Activated gamma-delta T cell treated with Interleukin-2 at 50 U/mL for 16 hours (primary cell): ENCODE data around the gene PDZD4.

Experiments used
- DNase-seq: peaks from one replicate; pipeline ENCODE4 v3.0.0-alpha.2; 2020

Gene PDZD4

DNA sequence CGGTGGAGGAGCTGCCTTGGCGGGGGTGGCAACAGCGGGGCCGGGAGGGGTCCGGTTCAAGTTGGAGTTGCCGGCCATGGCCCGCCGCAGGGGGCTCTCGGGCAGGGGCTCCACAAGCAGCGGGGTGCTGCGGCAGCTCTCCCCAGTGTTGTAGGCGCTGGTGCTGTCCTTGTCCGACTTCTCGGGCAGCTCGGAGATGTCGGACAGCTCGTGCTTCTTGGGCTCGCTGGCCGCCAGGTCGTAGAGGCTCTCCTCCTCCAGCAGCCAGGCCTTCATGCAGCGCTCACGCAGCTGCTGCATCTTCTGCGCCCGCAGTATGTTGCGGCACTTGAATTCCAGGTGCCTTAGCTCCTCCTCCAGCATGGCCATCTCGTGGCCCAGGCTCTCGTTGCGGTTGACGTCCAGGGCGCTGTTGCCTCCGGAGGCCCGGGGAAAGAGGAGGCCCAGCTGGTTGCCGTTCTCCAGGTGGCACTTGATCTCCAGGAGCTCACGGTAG lies 26.2 kb downstream of the PDZD4 start:
- no peak for DNase-seq

DNA sequence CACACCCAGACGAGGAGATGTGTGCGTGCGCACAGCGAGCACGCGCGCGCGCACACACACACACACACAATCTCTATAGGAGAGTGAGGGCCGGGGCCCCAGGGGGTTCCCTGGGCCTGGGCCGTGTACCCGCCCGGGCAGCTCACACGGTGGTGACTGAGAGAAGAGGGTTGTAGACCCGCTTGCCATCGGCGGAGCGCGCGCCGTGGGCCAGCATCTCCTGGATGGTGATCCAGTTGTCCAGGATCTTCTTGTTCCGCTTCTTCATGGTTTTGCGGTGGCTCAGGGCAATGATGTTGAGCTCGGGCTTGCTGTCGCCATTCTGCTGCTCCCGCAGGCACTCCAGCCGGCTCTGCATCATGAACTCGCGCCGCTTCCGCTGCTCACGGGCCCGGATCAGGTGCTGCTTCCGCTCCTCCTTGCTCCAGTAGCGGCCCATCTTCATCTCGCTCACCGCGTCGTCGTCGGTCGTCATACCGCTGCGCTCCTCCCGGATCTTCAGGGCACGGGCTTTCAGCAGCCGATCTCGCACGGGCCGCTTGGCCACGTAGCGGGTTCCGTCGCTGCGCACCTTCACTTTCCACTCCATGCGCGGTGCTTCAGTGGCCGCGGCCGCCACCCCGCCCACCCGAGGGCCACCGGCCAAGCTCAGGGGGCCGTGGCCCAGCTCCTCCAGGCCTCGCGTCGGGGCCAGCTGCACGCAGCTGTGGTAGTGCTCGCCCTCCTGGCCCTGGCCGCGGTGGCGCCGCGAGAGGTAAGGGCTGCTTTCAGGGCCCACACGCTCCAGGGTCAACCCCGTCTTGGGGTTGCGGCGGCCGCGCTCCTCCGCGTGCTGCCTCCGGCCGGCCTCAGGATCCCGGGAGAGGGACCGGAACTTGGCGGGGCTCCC lies 26.9 kb downstream of the PDZD4 start:
- no peak for DNase-seq

DNA sequence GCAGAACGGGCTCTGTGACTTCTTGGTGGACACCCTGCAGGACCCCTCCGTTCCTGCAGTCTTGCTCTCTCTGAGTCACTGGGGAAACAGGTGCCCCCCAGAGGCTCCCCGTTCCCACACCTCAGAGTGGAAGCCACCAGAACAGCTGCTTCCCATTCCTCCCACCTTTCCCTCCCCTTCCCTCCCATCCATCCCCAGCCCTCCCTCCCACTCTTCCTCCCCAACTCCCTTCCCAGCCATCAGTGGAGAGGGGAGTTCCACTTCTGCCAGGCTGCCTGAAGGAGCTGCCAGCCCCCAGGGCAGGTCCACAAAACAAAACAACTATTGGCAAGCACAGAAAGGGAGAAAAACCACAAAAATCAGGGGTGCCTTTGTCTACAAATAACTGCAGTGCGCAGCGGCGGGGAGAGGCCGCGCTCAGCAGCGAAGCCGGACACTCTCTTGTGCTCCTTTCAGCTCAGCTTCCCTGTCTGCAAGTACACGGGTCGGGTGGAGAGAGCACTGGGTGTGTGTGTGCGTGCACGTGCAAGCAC lies 27.8 kb downstream of the PDZD4 start:
- no peak for DNase-seq

DNA sequence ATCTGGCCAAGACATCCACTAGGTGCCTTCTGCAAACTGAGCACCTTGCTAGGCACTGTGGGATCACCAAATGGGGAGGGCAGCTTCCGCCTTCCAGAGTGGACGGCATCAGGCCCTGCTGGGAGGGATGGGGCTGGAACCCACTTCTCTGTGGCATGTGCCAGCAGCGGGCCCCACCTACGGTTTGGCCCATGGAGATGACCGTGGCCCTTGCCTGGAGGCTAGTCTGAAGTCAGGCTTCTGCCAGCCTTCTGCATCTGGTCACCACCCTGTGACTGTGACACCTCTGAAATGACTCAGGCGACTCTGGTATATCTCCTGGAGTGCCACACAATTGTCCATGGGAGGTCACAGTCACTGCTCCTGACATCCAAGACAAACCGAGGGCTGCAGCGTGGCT lies 28.7 kb downstream of the PDZD4 start:
- DNase-seq, result no peak

DNA sequence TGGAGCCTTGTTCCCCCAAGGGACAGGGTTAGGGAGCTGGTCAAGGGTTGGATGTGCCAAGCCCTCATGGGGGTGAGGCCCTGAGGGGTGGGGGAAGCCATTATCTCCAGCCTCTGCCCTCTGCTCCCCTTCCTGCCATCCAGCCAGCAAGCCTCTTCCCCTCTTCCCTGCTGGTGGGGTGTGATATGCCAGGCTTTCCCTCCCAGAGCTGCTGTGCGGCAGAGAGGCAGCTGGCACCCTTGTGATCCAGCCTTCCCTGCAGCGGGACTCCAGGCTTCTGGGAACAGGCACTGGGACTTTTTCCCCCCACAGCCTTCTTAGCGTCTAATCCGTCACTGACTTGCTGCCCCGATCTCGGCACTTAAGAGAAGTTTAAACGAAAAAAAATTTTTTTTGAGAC lies 29.6 kb downstream of the PDZD4 start:
- no peak for DNase-seq

DNA sequence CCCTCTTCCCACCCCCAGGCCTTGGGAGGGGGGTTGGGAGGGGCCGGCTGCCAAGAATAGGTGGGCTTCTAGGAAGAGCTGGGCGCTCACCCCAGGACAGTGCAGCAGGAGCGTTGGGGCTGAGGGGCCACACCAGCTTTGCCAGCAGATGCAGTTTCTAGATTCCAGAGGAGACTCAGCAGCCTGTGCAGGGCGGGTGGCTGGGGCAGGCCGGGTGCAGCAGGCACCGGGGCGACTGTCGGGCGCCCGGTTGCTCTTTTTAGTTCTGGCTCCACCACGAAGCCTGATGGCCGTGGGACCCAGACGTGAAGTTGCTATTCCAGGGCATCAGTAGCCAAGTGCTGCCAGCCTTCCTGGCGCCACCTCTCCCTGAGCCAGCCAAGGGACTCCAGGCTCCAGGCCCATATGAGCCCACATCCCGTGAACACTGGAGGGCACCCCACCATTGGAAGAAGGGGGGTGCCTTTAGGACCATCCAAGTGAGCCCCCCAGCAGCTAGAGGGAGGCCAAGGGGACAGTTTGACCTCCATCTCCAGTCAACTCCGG lies 30.1 kb downstream of the PDZD4 start:
- DNase-seq, result no peak

DNA sequence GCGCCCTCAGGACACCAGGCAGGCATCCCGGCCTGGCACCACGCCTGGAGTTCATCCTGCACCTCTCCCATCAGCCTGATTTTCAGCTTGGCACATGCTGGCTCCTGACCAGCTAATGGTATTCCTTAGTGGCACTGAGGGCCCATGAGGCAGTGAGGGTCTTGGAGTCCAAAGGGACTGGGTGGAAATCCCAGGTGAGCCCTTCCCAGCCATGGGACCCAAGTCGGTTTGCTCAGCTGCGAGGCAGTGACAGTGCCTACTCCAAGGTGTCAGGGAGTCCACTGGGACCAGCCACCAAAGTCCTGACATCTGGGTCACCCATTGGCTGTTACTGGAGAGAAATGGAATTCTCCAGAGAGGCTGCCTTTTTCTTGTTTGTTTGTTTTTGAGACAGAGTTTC lies 31.0 kb downstream of the PDZD4 start:
- no peak for DNase-seq

DNA sequence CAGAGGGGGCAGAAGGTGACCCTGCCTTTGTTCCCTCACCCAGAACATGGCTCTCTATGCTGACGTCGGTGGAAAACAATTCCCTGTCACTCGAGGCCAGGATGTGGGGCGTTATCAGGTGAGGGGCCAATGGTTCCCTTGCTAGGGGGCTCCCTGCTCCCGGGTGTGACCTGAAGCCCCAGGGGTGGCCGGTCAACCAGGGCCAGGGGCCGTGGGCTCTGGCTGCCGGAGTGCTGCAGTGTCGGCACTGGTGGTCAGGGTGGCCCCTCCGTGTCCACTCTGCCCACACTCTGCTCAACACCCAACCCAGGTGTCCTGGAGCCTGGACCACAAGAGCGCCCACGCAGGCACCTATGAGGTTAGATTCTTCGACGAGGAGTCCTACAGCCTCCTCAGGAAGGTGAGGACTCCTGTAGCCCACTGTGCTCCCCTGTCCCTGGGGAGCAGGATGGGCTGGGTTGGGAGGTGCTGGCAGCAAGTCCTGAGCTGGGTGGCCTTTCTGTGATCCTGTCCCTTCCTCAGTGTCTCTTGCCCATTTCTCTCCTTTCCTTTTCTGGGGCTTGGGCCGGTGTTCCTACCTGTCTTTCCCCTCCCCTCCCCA lies 32.8 kb downstream of the PDZD4 start:
- DNase-seq, result no peak

DNA sequence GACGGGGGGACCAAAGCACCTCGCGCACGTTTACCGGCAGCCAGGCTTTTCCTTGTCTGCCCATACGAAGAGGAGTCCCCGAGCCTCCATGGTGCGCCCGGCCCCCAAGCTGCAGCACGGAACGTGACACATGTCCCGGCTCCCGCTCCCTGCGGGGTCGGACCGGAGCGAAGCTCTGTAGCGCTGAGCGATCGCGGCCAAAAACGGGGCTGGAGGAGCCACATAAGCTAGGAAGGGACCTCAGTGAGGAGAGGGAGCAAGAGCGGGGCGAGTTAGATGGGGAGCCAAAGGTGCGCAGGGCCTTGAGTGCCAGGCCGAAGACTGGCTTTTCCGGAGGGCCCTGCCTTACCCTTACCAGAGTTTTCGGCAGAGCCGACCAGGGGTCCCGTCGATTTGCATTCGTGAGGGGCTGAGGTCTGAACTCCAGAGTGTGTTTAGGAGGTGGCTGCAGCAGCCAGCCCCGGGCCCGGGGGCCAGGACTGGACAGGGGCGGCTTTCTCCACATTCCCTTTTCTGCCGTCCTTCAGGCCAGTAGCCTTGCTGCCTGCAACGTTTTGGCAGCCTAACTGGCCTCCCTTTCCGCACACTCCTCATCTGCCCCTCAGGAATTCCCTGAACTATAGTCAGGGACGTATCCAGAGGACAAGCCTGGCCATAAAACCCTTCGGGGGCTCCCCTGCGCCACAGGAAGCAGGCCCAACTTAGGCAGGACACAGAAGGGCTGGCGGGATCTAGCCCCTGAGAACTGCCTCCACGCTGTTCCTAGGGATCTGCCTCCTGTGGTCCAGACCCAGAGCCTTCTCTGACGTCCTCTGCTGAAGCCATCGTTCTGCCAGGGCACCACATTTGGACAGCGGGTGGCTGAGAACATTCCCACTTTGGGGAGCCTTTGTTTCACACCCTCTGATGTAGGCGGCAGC lies 35.2 kb downstream of the PDZD4 start:
- DNase-seq, result peak; percentile 15

DNA sequence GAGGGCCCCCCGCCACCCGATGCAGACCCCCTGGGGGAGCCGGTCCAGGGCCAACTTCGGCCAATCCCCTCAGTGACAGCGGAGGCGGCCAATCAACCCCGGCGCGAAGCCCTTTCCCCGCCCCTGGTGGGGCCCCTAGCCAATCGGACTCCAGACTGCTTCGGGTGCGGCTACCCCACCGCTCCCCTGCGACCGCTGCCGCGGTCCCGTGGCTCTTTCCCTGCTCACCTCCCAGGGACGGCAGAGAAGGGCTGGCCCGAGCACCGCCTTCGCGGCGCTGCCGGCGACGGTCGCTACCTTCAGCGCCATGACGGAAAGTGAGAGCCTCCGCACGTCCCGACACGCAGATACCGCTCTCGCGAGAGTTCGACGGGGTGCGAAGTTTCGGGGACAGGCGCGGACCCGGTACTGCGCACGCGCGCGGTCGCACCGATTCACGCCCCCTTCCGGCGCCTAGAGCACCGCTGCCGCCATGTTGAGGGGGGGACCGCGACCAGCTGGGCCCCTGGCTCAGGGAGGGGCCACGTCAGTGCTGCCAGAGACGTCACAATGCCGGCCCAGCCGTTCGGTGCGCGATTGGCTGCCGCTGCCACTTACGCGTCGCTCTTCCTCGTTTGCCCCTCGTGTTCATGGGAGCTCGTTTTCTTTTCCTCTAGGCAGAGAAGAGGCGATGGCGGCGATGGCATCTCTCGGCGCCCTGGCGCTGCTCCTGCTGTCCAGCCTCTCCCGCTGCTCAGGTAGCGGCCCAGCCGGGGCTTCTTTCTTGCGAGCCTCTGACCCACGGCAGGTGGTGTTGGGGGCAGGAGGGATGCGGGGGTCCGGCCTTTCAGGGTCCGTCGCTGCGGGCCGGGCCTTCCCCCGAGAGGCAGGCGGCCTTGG lies 36.1 kb downstream of the PDZD4 start, which contains the start of the genes IDH3G and SSR4:
TSS of gene IDH3G (minus strand) at position 358 of the 879 bp plus-strand sequence. CDS start at position 309, 49 bp downstream.
TSS of gene SSR4 (plus strand) at position 651 of the 879 bp plus-strand sequence. CDS start at position 671, 20 bp downstream.
- DNase-seq, result peak; percentile 89

DNA sequence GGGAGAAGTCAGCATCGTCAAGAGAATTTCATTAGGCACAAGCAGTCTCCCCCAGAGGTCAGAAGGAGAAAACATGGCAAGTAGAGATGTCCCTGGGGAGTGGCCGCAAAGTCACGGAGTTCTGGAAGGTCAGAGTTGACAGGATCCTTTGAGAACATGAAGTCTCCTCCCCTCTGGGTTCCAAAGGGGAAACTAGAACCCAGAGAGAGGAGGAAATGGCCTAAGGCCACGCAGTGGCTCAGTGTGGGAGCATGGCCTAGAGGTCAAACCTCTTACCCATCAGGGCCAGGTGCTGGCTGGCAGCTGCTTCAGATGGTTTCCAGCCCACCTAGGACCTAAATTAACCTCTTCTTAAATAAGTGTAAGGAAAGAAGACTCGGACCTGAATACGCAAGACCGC lies 37.1 kb downstream of the PDZD4 start:
- no peak for DNase-seq

DNA sequence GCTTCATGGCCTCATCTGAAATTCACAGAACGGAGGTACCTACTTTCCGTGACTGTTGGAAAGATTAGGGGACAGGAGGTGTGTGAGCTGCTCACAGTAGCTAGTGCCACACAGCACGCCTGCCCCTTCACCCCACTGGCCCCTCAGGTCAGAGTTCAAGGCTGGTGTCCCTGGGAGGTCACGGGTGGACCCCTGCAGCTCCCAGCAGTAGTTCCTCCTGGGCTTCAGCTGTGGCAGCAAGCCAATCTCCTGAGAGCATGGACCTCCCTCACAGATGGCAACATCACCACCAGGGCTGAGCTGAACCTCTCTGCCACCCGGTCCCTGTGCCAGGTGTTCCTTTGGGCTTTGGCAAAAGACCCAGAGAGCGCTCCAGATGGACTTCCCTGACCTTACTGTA lies 38.0 kb downstream of the PDZD4 start:
- DNase-seq, result no peak

DNA sequence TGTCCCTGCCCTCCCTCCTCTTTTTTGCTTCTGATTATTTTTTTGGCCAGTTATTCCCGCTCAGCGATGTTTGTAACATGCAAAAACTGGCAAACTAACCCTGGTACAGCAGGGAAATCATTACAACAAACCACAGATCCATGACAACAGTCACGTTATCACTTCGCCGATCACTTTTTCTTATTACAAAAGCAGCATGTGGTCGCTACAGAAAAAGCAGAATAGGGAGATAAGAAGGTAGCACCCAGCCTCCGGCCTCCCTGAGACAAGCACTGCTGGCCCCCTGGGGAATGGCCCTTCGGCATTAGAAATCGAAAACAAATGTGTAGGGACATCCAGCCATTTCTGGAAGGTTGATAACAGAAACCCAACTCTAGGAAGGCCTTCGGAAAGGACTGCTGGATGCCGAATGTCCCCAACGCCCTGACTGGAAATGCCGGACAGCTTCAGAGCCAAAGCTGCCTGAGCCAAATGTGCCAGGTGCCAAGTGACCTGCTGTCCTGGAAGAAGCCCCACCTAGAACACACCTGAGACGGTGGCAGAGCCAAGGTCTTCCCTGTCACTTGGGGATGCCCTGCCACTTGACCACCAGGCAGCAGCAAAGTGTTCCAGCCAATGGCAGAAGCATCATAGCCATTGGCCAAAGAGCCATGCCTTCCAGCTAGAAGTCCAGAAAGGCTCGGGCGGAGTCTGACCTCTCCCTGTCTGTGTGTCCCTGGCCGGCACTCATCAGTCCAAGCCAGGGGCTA lies 39.1 kb downstream of the PDZD4 start:
- no peak for DNase-seq

DNA sequence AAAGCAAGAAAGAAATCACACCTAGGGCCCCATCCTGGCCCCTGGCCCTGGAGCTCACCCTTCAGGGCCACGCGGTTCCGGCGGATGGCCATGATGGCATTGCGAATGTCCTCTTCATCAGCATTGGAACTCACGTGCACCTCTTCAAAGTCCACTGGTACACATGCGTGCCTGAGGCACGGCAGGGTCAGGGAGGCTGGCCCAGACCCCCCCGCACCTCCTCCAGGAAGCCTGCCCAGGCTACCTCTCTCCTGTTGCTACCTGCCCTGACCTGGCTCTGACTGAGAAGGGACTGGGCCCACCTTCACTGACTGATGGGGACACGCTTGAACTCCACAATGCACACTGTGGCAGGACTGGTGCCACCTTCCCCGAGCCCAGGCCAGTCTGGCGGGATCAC lies 40.7 kb downstream of the PDZD4 start:
- no peak for DNase-seq

DNA sequence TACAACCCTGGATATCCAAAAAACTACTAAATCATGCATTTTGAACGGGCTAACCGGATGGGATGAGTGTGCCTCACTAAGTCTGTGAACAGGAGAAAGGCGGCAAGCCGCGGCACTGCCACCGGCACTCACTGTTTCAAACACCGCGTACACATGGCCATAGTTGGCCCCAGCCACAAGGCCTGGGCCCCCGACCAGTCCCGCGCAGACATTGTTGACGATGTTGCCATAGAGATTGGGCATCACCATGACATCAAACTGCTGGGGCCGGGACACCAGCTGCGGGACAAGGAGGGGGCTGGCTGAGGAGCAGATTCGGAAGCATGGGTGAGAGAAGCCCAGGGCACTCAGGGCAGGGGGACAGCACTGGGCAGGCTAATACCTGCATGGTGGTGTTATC lies 43.7 kb downstream of the PDZD4 start:
- DNase-seq, result no peak

DNA sequence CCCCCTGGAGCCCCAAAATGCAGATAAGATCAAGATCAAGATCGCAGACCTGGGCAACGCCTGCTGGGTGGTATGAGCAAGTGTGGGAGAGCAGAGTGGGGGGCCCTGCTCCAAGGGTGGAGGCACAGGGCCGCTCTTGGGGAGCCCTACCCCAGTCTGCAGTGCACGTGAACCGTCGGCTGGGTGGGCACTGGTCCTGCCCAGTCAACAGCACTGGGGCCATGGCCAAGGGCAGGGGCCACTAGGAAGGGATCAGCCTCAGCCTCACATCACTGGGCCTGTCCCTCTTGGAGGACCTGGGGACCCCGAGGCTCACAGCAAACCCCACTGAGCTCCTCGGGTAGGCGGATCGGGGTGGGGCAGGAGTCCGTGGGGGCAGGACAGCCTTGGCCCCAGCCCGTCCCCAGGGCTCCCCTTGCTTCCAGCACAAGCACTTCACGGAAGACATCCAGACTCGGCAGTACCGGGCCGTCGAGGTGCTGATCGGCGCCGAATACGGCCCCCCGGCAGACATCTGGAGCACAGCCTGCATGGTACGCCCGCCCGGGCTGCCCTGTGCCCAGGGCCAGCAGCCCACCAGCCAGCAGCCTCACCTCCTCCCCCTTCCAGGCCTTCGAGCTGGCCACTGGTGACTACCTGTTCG lies 45.9 kb downstream of the PDZD4 start:
- no peak for DNase-seq

DNA sequence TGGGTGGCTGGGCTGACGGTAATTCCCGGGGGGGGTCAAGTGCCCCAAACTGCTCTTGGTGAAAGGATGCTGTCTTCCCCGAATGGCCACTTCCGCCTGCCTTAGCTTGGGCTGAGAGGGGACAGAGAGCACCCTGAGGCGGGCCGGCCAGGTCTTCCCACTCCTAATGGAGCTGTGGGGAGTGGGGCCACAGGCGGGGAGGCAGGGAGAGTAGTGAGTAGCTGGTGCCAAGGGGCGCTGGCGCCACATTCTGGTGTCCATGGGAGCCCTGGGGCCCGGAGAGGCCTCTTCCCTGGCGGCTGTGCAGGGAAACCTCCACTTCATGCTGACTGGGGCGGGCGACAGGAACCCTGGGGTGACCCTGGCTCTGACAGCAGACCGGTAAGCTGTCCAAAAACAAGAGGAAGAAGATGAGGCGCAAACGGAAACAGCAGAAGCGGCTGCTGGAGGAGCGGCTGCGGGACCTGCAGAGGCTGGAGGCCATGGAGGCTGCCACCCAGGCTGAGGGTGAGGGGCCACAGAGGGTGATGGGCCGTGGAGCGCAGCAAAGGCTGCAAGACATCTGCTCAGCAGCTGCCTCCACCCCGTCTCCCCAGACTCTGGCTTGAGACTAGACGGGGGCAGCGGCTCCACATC lies 46.8 kb downstream of the PDZD4 start:
- DNase-seq, result no peak

DNA sequence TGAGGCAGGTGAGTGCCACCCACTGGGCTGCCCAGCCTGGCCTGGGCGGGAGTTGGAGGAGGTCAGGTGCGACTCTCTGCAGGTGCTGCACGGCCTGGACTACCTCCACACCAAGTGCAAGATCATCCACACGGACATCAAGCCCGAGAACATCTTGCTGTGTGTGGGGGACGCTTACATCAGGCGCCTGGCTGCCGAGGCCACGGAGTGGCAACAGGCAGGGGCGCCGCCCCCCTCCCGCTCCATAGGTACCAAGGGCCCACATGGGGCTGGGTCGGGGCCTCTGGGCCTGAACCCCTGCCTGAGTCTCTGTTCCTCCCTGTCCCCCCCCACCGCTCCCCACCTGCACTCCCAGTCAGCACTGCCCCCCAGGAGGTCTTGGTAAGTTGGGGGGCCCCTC lies 47.5 kb downstream of the PDZD4 start:
- no peak for DNase-seq

DNA sequence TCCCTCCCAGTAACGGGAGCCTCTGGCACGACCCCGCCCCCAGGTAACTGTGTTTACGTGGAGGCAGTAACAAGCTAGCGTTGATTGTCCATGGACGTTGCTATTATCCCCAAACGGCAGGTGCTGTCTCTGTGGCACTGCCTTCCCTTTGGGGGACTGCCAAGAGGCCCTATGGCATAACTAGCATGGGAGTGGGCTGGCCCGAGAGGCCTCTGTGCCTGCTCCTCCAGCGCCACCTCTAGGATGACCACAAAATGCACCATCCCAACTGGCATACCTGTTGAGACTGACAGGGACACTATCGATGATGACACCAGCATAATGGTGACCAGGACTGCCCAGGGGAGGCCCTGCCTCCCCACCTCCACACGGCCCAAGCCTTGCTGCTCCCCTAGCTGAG lies 48.0 kb downstream of the PDZD4 start:
- DNase-seq, result no peak
